Neuron (in vitro differentiated cells): ENCODE measurements around the gene RPL13.

Experiments
- H2AFZ ChIP-seq: one replicate; pipeline ENCODE4 v1.6.1; 2013; ENCODE audit warnings: low read depth, mild to moderate bottlenecking, inconsistent platforms, low read length, moderate library complexity
- H3K27me3 ChIP-seq: one replicate; pipeline ENCODE4 v1.6.1; 2013; ENCODE audit warnings: low read length; ENCODE audit not compliant: insufficient read depth
- H3K36me3 ChIP-seq: one replicate; pipeline ENCODE4 v1.6.1; 2013; ENCODE audit warnings: low read length; ENCODE audit not compliant: insufficient read depth
- H3K4me1 ChIP-seq: one replicate; pipeline ENCODE4 v1.6.1; 2013; ENCODE audit warnings: low read length; ENCODE audit not compliant: insufficient read depth
- H3K4me3 ChIP-seq: 2 replicates; pipeline ENCODE4 v1.5.1; 2013; ENCODE audit warnings: mild to moderate bottlenecking, low read length, moderate library complexity
- H3K9me3 ChIP-seq: one replicate; pipeline ENCODE4 v1.6.1; 2013; ENCODE audit warnings: low read length

RPL13 gene

DNA sequence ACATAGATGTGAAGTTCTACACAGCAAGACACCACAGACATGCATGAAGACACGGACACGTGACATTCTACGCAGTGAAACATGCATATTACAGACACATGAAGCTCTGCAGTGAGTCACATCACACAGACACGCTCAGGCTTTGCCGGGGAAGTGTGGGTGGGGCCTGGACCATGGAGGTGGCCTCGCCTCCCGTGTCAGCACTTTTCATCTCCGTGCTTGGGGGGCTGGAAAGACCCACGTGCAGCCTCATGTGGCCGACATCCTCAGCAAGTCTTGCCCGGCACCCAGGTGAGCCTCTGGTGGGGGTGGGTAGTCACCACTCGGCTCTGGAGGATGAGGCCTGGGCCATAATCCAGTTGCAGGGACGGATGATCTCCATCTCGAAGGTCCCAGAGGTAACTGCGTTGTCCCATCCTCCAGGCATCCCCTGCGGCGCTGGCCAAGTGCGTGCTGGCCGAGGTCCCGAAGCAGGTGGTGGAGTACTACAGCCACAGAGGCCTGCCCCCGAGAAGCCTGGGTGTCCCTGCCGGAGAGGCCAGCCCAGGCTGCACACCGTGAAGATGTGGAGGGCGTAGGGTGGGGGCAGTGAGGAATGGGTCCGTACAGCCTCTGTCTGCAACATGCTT is 35.7 kb downstream of the RPL13 start:
- Histone ChIP-seq H3K9me3 (peaks cover 2% of the 10 kb centered on the region), H3K36me3 (no peaks in the 10 kb centered on the region), H2AFZ (no peak overlapping the region), H3K4me1 (peaks cover 15% of the 10 kb centered on the region), H3K27me3 (no peaks in the 10 kb centered on the region), H3K4me3 (no peak overlapping the region)

GRCh38 chr16:89596957-89597649 is 36.6 kb downstream of the RPL13 start:
- Histone ChIP-seq H3K9me3 (peaks cover 2% of the 10 kb centered on the region), H3K4me1 (peaks cover 19% of the 10 kb centered on the region), H3K4me3 (no peak overlapping the region), H3K36me3 (no peaks in the 10 kb centered on the region), H2AFZ (no peak overlapping the region), H3K27me3 (no peaks in the 10 kb centered on the region)

- Histone ChIP-seq H3K4me3 (no peak overlapping the region), H3K4me1 (peaks cover 30% of the 10 kb centered on the region), H3K9me3 (peaks cover 2% of the 10 kb centered on the region), H3K36me3 (no peaks in the 10 kb centered on the region), H2AFZ (no peak overlapping the region), H3K27me3 (no peaks in the 10 kb centered on the region)
Measured at GRCh38 chr16:89598199-89598598, 37.7 kb downstream of the RPL13 start.

GRCh38 chr16:89599451-89599858 is 39.0 kb downstream of the RPL13 start:
- H2AFZ ChIP-seq, result peak overlapping the region; percentile 12
- H3K36me3 ChIP-seq, result no peaks in the 10 kb centered on the region
- no peaks in the 10 kb centered on the region for H3K27me3 ChIP-seq
- H3K4me1 ChIP-seq, result peaks cover 30% of the 10 kb centered on the region
- no peak overlapping the region for H3K4me3 ChIP-seq
- peaks cover 2% of the 10 kb centered on the region for H3K9me3 ChIP-seq

GRCh38 chr16:89599902-89600301 is 39.4 kb downstream of the RPL13 start:
- Histone ChIP-seq H3K9me3 (peaks cover 2% of the 10 kb centered on the region), H3K4me3 (no peak overlapping the region), H3K36me3 (no peaks in the 10 kb centered on the region), H2AFZ (peak overlapping the region; percentile 12), H3K4me1 (peaks cover 30% of the 10 kb centered on the region), H3K27me3 (no peaks in the 10 kb centered on the region)

DNA sequence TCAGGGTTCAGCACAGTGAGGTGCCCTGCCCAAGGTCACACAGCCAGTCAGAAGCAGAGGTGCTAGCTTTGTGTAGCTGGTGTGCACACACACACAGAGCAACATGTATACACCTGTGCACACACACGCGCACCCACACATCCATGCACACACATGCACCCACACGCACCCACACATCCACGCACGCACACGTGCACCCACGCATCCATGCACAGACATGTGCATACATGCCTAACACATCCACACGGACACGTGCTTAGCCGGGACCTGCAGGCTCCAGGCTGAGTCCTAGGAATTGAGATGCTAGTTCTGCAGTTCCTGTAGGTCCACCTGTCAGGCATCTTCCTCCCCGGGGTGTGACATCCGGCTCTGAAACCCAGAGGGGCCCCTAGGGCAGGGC is 39.9 kb downstream of the RPL13 start:
- Histone ChIP-seq H3K36me3 (no peaks in the 10 kb centered on the region), H3K9me3 (no peaks in the 10 kb centered on the region), H3K27me3 (no peaks in the 10 kb centered on the region), H3K4me1 (peaks cover 30% of the 10 kb centered on the region), H2AFZ (no peak overlapping the region), H3K4me3 (no peak overlapping the region)

- no peaks in the 10 kb centered on the region for H3K9me3 ChIP-seq
- peaks cover 30% of the 10 kb centered on the region for H3K4me1 ChIP-seq
- H3K4me3 ChIP-seq, result no peak overlapping the region
- no peaks in the 10 kb centered on the region for H3K36me3 ChIP-seq
- H3K27me3 ChIP-seq, result no peaks in the 10 kb centered on the region
- no peak overlapping the region for H2AFZ ChIP-seq
Measured at GRCh38 chr16:89600956-89601355, 40.5 kb downstream of the RPL13 start.

- Histone ChIP-seq H3K9me3 (no peaks in the 10 kb centered on the region), H3K27me3 (no peaks in the 10 kb centered on the region), H3K4me1 (peaks cover 30% of the 10 kb centered on the region), H2AFZ (no peak overlapping the region), H3K36me3 (no peaks in the 10 kb centered on the region), H3K4me3 (no peak overlapping the region)
Measured at GRCh38 chr16:89601906-89602272, 41.4 kb downstream of the RPL13 start.

GRCh38 chr16:89602273-89602951 is 41.9 kb downstream of the RPL13 start:
- H3K4me3 ChIP-seq, result no peak overlapping the region
- H2AFZ ChIP-seq, result no peak overlapping the region
- H3K36me3 ChIP-seq, result no peaks in the 10 kb centered on the region
- H3K9me3 ChIP-seq, result no peaks in the 10 kb centered on the region
- peaks cover 30% of the 10 kb centered on the region for H3K4me1 ChIP-seq
- H3K27me3 ChIP-seq, result no peaks in the 10 kb centered on the region

- H3K27me3 ChIP-seq, result no peaks in the 10 kb centered on the region
- H2AFZ ChIP-seq, result no peak overlapping the region
- no peaks in the 10 kb centered on the region for H3K36me3 ChIP-seq
- H3K4me3 ChIP-seq, result no peak overlapping the region
- peaks cover 30% of the 10 kb centered on the region for H3K4me1 ChIP-seq
- H3K9me3 ChIP-seq, result no peaks in the 10 kb centered on the region
Measured at GRCh38 chr16:89602952-89603590, 42.6 kb downstream of the RPL13 start.

- H3K4me3 ChIP-seq, result no peak overlapping the region
- H3K27me3 ChIP-seq, result no peaks in the 10 kb centered on the region
- no peak overlapping the region for H2AFZ ChIP-seq
- H3K9me3 ChIP-seq, result no peaks in the 10 kb centered on the region
- no peaks in the 10 kb centered on the region for H3K36me3 ChIP-seq
- H3K4me1 ChIP-seq, result peaks cover 20% of the 10 kb centered on the region
Measured at GRCh38 chr16:89604764-89605163, 44.3 kb downstream of the RPL13 start.

GRCh38 chr16:89605186-89605970 is 44.9 kb downstream of the RPL13 start:
- no peaks in the 10 kb centered on the region for H3K9me3 ChIP-seq
- no peak overlapping the region for H3K4me3 ChIP-seq
- no peaks in the 10 kb centered on the region for H3K27me3 ChIP-seq
- no peaks in the 10 kb centered on the region for H3K36me3 ChIP-seq
- peaks cover 15% of the 10 kb centered on the region for H3K4me1 ChIP-seq
- no peak overlapping the region for H2AFZ ChIP-seq
